T-helper 2 cell treated with Interferon-gamma antibody and Interleukin-4, amounts not matched to agents 100 ng/mL and 5 ng/mL, for 36 hours (primary cell): ENCODE results near the gene B4GALNT4. TPM values are rescaled to one million over a fixed set of nuclear protein-coding genes. Genes with fewer than 3 reads are reported as not detected.
"Not testable (repeated sequence)": the region's sequence is repeated elsewhere in the genome, so short reads cannot be mapped to it uniquely, and the experiment has no call there.

ENCODE experiments used
- intact Hi-C: fragments of 100-400 bp; cut with micrococcal nuclease; formaldehyde crosslinking; loops from one replicate; pipeline ENCODE4 v1.15.1; 2023
- total RNA-seq: library from RNA; stranded (reverse); gene quantifications from 2 replicates; pipeline ENCODE4 v1.2.3, GENCODE V29; 2022

Gene B4GALNT4
- total RNA-seq, 1 donor from 2014 or later: 1.2 TPM

- intact Hi-C loops: no loop called here
Measured at GRCh38 chr11:391117-392017, 22.1 kb downstream of the B4GALNT4 start.

DNA sequence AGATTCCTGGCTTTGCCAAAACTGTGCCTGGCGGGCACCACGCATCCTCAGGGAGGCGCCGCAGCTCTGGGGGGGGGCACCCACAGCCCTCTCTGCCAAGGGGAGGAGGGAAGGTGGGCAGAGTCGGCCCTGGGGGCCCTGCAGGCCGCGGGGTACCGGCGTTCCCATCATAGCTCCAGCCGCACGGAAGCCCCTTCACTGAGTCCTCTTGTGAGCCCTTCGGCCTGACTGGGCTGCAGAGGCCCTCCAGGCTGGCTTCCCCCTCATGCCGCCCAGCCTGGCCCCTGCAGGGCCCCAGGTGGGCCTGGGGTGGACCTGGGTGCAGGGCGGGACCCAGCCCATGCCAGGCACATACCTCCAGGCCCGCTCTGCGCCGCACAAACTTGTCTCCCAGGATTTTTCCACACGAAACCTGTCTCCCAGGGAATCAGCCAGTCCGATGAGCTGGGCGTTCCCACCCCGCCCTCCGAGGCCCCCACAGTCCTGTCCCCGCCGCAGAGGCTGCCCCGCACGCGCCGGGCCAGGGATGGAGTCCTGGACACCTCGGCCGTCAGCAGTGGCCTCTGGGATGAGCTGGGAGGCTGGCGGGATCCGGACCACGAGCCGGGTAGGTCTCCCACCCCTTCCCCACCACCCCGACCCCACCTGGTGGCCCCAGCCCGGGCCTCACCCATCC, 22.9 kb downstream of the B4GALNT4 start:
- intact Hi-C loops: no loop called here

- intact Hi-C loops: no loop called here
Measured at GRCh38 chr11:393219-394033, 24.1 kb downstream of the B4GALNT4 start.

DNA sequence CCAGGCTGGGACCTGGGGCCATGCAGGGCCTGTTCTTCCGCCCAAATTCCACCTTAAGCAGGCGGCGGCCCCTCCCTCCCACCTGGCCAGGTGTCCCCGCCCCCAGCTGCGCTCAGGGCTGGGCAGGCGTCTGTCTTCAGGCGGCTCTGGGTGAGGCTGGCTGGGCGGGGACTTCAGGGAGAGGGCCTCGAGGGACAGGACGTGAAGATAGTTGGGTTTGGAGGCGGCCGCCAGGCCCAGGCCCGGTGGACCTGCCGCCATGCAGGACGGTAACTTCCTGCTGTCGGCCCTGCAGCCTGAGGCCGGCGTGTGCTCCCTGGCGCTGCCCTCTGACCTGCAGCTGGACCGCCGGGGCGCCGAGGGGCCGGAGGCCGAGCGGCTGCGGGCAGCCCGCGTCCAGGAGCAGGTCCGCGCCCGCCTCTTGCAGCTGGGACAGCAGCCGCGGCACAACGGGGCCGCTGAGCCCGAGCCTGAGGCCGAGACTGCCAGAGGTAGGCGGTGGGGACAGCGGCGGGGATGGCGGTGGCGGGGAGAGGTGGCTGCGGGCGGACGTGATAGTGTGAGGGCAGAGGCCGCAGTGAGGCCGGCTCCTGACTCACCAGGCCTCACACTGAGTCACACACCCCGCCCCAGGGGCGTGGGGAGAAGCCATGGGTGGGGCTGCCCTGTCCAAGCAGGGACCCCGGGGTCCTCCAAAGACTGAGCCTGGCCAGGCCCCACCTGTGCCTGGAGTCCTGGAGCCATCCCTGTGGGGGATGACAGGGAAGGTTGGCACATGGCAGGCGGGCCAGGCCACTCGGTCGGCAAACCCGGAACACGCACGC, 24.9 kb downstream of the B4GALNT4 start, which contains the start of gene PKP3:
Gene PKP3, plus strand, starts transcription at position 176 of the 824 bp plus-strand sequence. Its CDS starts 84 bp downstream, at position 260.
- intact Hi-C loops: no loop called here

- intact Hi-C loops: no loop called here
Measured at GRCh38 chr11:394858-395655, 25.8 kb downstream of the B4GALNT4 start.

GRCh38 chr11:395866-396265, 26.6 kb downstream of the B4GALNT4 start:
- intact Hi-C loops: no loop called here

DNA sequence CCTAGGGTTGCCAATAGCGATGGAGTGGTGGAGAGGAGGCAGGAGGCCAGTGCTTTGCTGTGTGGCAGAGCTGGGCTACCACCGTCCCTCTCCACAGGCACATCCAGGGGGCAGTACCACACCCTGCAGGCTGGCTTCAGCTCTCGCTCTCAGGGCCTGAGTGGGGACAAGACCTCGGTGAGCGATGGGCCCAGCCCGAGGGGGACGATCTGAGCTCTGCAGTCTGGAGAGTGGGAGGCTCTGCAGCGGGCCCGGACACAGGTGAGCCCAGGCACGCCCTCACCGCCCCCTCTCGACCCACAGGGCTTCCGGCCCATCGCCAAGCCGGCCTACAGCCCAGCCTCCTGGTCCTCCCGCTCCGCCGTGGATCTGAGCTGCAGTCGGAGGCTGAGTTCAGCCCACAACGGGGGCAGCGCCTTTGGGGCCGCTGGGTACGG, 27.2 kb downstream of the B4GALNT4 start:
- intact Hi-C loops: no loop called here

DNA sequence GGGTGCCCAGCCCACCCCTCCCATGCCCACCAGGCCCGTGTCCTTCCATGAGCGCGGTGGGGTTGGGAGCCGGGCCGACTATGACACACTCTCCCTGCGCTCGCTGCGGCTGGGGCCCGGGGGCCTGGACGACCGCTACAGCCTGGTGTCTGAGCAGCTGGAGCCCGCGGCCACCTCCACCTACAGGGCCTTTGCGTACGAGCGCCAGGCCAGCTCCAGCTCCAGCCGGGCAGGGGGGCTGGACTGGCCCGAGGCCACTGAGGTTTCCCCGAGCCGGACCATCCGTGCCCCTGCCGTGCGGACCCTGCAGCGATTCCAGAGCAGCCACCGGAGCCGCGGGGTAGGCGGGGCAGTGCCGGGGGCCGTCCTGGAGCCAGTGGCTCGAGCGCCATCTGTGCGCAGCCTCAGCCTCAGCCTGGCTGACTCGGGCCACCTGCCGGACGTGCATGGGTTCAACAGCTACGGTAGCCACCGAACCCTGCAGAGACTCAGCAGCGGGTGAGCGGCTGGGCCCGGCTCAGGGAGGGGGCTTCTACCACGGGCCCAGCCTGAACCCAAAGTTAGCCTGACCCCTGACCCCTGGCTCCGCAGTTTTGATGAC, 27.7 kb downstream of the B4GALNT4 start:
- intact Hi-C loops: no loop called here

- intact Hi-C loops: no loop called here
Measured at GRCh38 chr11:398826-399225, 29.5 kb downstream of the B4GALNT4 start.

- intact Hi-C loops: no loop called here
Measured at GRCh38 chr11:399731-400211, 30.5 kb downstream of the B4GALNT4 start.

- intact Hi-C loops: no loop called here
Measured at GRCh38 chr11:400241-400689, 31.0 kb downstream of the B4GALNT4 start.

DNA sequence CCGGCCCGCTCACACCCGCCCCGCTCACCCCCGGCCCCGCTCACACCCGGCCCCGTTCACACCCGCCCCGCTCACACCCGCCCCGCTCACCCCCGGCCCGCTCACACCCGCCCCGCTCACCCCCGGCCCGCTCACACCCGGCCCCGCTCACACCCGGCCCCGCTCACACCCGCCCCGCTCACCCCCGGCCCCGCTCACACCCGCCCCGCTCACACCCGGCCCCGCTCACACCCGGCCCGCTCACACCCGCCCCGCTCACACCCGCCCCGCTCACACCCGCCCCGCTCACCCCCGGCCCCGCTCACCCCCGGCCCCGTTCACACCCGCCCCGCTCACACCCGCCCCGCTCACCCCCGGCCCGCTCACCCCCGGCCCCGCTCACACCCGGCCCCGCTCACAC, 31.9 kb downstream of the B4GALNT4 start:
- intact Hi-C loops: not testable (repeated sequence)

DNA sequence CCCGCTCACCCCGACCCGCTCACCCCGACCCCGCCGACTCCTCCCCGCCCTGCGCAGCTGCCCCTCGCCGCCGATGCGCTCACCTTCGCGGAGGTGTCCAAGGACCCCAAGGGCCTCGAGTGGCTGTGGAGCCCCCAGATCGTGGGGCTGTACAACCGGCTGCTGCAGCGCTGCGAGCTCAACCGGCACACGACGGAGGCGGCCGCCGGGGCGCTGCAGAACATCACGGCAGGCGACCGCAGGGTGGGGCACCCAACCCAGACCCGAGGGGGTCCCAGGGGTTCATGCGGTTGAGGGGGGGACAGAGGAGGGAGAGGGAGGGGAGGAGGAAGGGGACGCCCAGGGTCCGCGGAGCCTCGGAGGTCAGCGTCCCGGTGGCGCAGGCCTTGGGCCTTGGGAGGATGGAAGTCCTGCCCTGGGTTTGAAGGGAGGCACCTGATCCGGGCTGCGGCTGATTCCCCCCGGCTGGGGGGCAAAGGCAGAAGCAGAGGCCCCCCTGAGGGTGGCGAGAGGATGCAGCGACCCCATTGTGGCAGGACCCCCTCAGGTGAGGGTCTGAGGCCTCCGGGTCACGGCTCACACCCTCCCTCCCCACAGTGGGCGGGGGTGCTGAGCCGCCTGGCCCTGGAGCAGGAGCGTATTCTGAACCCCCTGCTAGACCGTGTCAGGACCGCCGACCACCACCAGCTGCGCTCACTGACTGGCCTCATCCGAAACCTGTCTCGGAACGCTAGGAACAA, 33.9 kb downstream of the B4GALNT4 start:
- intact Hi-C loops: no loop called here

GRCh38 chr11:403761-404431, 34.6 kb downstream of the B4GALNT4 start:
- intact Hi-C loops: no loop called here

DNA sequence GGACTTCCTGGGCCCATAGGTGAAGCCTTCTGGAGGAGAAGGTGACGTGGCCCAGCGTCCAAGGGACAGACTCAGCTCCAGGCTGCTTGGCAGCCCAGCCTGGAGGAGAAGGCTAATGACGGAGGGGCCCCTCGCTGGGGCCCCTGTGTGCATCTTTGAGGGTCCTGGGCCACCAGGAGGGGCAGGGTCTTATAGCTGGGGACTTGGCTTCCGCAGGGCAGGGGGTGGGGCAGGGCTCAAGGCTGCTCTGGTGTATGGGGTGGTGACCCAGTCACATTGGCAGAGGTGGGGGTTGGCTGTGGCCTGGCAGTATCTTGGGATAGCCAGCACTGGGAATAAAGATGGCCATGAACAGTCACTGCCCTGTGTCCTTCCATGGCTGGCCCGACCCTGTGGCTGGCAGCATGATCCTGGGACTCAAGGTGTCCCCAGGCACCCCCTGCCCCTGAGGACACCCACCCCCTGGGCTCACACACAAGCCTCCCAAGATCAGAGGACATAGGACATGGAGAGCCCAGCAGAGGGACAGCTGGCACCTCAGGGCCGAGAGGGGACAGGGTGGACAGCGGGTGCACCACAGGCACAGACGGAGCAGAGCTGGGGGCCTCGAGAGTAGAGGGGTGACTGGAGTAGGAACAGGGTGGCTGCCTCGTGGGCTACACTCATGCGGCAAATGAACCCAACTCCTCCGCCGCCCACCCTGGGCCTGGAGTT, 35.4 kb downstream of the B4GALNT4 start:
- intact Hi-C loops: loop anchor here (5.0 kb wide), 1 partner anchor 47 kb away; no protein-coding TSS in a partner anchor

DNA sequence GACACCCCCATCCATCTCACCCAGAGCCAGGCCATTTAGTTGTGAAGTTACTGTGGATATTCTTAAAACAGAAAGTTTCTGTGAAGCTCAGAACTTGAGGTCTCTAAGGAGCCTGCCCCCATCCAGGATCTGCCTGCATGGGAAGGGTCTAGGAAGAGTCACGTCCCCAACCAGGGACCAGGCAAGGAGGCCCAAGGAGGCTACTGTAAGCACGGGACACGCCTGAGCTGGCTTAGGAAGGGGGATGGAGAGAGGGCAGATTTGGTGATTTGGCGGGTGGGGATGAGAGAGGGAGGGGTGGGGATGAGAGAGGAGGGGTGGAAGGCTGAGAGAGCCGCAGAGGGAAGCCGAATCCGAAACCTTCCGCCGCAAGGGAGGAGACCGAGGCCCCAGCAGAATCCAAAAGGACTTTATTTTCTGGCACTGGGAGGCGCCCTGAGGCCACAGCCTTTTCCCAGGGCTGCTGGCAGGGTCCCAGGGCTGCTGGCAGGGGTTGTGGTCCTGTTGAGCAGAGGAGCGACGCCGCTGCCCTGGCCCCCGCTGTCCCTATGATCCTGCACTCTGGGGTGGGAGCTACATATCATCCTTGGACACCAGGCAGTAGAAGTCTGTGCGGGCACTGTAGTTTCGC, 36.1 kb downstream of the B4GALNT4 start:
- intact Hi-C loops: loop anchor here (5.0 kb wide), 1 partner anchor 48 kb away; no protein-coding TSS in a partner anchor
